ENCODE measurements around the gene TLE5.

The TLE5 gene

DNA sequence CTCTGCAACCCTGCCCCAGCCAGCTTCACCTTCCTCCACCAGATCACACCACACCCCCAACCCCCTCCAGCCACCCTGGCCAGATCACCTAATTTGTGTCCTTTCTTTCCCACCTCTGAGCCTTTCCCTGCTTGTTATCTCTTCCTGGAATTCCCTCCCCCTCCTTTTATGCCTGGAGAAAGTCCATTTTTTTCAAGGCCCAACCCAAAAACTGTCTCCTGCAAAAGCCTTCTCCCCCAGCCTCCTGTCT, 28.0 kb downstream of the TLE5 start:
- in situ Hi-C loops (cut with HindIII; ENCODE audit: low sequenced_read_pairs) = no loop called here
- TF ChIP-seq, protein P1, sequence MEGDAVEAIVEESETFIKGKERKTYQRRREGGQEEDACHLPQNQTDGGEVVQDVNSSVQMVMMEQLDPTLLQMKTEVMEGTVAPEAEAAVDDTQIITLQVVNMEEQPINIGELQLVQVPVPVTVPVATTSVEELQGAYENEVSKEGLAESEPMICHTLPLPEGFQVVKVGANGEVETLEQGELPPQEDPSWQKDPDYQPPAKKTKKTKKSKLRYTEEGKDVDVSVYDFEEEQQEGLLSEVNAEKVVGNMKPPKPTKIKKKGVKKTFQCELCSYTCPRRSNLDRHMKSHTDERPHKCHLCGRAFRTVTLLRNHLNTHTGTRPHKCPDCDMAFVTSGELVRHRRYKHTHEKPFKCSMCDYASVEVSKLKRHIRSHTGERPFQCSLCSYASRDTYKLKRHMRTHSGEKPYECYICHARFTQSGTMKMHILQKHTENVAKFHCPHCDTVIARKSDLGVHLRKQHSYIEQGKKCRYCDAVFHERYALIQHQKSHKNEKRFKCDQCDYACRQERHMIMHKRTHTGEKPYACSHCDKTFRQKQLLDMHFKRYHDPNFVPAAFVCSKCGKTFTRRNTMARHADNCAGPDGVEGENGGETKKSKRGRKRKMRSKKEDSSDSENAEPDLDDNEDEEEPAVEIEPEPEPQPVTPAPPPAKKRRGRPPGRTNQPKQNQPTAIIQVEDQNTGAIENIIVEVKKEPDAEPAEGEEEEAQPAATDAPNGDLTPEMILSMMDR (IDR thresholded peaks at IDR 0.05; ENCODE audit: low read depth, low read length) = no peak
- DNase-seq (ENCODE audit: low read depth, low spot score) = no peak
- no peak overlapping the region for H3K4me3 ChIP-seq (ENCODE audit: low read depth, low read length)

DNA sequence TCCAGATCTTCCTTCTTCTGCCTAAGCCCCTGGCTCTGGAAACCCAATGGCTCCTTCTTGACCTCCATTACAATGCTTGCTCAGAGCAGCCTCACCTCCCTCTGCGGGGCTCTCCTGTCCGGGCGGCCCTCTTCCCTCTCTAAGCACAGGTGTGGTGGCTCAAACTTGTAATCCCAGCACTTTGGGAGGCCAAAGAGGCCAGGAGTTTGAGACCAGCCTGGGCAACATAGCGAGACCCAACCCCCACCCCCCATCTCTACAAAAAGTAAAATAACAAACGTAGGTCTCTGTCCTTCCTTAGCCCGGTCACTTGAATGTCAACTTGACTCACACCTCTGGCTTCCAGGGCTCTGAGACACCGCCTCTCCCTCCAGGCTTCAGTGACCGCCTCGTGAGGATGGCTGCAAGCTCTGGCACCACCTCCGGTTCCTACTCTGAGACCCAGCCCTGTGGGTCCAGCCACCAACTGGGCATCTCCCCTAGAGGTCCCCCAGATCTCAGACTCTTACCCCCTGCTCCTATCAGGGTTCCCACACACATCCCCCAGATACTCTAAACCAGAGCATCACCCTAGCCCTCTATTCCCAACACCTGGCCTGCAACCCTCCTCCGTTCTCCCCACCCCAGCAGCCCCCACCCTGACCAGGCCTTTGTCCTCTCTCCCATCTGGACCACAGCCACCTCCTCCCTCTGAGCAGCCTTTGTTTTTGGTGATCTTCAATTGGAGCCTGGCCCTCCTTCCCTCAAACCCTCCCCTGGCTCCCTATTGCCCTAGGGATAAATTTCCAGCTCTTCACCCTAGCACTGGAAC, 28.5 kb downstream of the TLE5 start:
- TF ChIP-seq, protein P1 (IDR thresholded peaks at IDR 0.05; ENCODE audit: low read depth, low read length) = no peak
- no peak for DNase-seq (ENCODE audit: low read depth, low spot score)
- H3K4me3 ChIP-seq (ENCODE audit: low read depth, low read length) = no peak overlapping the region
- in situ Hi-C loops (cut with HindIII; ENCODE audit: low sequenced_read_pairs) = no loop called here

DNA sequence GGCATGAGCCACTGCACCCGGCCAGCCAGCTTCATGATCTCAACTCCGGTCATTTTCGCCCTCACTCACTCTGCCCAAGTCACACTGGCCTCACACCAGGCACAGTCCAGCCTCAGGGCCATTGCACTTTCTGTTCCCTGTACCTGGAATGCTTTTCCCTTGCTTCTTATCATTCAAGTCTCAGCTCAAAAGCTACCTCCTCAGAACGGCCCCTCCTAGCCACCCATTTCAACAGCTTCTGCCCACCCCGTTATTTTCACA, 30.8 kb downstream of the TLE5 start:
- H3K4me3 ChIP-seq (ENCODE audit: low read depth, low read length) = no peak overlapping the region
- in situ Hi-C loops (cut with HindIII; ENCODE audit: low sequenced_read_pairs) = no loop called here
- TF ChIP-seq, protein P1 (IDR thresholded peaks at IDR 0.05; ENCODE audit: low read depth, low read length) = no peak
- DNase-seq (ENCODE audit: low read depth, low spot score) = no peak

DNA sequence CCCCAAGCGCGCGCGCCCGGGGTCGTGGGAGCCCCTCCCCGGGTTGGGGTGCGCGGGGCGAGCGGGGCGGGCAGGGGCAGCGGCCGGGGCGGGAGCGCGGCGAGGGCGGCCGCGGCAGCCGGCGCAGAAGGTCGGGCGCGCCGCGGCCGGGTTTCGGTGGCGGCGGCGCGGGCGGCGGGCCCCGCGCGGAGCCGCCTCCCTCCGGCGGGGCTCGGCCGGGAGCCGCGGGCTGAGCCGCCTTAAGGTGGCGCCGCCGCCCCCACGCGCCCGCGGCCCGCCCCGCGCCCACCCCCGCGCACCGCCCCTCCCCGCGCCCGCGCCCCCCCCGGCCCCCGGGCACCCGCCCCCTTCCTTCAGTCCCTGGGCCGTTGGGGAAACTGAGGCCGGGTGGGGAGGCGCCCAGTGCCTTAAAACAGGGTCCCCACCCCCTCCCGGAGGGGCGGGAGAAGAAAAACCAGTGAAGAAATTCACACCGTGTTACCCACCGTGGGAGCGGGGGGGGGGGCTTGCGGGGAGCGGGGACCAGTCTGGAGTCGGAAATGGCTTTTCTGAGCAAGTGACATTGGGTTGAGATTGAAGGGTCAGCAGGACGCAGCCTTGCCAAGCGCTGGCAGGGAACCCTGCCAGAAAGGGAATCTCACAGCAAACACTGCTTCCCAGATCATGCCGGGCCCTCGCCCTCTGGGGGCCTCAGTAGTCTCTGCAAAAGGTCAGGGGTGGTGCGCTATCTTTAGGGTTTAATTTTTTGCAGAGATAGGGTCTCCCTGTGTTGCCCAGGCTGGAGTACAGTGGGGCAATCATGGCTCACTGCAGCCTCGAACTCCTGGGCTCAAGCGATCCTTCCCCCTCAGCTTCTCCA, 33.0 kb downstream of the TLE5 start, which contains the start of gene TLE2:
Gene TLE2 (minus strand): TSS at position 216 of the 859 bp plus-strand sequence. CDS start 376 bp downstream, outside the sequence.
- in situ Hi-C loops (cut with HindIII; ENCODE audit: low sequenced_read_pairs) = no loop called here
- DNase-seq (ENCODE audit: low read depth, low spot score) = no peak
- H3K4me3 ChIP-seq (ENCODE audit: low read depth, low read length) = peak within 1 kb of the TSS; percentile 36
- TF ChIP-seq, protein P1 (IDR thresholded peaks at IDR 0.05; ENCODE audit: low read depth, low read length) = no peak

DNA sequence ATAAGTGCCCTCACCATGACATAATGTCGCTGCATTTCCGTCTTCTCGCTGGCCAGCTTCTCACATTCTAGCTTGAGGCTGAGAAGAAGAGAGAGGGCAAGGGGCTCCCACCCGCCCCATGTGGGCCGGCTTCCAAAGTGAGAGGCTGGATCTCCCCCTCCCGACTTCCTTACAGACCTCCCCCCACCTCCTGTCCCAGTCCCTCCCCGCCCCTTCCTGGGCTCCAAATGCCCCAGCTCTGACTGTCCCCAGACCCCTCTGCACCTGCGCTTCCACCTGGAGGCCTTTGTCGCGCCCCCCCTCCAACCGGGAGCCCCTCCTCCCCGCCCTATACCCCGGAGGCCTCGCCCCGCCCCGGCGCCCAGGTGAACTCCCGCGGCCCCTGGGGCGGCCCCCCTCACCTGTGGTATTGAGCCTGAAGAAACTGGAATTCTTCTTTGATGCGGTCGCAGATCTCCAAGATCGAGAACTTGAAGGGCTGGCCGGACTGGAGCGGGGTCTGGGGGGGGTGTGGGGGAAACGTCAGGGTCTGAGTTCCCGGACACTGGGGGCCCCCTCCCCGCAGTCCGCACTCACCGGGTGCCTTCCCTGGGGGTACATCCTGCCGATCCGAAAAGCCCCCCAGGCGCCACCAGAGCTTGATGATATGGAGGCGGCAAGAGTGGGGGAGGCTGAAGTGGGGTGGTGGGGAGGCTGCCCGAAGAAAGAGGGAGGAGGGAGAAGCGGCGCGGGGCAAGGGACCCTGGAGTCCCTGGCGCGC, 33.8 kb downstream of the TLE5 start:
- DNase-seq (ENCODE audit: low read depth, low spot score) = no peak
- in situ Hi-C loops (cut with HindIII; ENCODE audit: low sequenced_read_pairs) = no loop called here
- TF ChIP-seq, protein P1 (IDR thresholded peaks at IDR 0.05; ENCODE audit: low read depth, low read length) = no peak
- peak overlapping the region; percentile 36 for H3K4me3 ChIP-seq (ENCODE audit: low read depth, low read length)

DNA sequence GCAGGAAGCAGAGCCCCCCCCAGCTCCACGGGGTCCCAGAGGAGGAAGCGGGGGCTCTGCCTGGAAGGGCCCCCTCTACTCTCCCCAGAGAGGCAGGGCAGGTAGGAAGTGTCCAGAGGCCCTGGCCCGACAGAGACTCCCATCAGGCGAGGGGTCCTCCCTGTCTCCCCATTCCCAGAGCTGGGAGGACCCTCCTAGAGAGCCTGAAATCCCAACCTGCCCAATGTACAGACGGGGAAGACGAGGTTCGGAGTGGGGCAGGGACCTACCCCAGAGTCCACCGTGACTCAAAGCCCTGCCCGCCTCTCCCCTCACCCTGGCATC, 34.4 kb downstream of the TLE5 start:
- in situ Hi-C loops (cut with HindIII; ENCODE audit: low sequenced_read_pairs) = no loop called here
- no peak for DNase-seq (ENCODE audit: low read depth, low spot score)
- TF ChIP-seq, protein P1 (IDR thresholded peaks at IDR 0.05; ENCODE audit: low read depth, low read length) = no peak
- no peak overlapping the region for H3K4me3 ChIP-seq (ENCODE audit: low read depth, low read length)

All from astrocyte of the spinal cord (primary cell).